ENCODE data around the gene DPH2.

The DPH2 gene

DNA sequence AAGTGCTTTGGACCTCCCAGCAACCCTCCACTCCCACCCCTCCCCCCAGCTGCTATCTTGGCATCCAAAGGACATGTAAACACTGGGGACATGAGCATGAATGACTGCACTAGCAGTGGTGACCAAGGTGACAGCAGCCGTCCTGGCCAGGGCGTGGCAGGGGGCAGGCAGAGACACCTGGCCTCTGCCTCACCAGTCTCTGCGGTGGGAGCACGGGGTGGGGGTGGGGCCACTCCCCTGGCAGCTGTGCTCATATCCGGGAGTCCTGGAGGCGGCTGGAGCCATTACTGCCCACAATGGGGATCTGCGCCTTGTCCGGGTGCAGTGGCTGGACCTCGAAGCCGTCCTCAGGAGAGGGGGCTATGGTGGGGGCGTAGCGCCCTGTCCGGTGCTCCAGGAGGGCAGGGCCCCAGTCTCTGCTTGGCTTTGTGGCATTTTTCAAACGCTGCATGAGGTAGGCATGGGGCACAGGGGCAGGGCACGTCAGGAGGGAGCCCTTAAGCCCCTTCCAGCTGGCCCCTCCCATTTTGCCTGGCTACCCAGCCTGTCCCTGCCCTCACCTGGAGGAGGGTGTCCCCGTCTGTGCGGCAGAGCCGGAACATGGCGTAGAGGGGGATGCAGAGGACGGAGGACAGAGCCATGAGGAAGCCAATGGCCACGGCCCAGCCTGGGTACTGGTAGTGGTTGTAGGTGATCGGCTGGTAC lies 27.6 kb downstream of the DPH2 start:
- TF ChIP-seq, protein P1, sequence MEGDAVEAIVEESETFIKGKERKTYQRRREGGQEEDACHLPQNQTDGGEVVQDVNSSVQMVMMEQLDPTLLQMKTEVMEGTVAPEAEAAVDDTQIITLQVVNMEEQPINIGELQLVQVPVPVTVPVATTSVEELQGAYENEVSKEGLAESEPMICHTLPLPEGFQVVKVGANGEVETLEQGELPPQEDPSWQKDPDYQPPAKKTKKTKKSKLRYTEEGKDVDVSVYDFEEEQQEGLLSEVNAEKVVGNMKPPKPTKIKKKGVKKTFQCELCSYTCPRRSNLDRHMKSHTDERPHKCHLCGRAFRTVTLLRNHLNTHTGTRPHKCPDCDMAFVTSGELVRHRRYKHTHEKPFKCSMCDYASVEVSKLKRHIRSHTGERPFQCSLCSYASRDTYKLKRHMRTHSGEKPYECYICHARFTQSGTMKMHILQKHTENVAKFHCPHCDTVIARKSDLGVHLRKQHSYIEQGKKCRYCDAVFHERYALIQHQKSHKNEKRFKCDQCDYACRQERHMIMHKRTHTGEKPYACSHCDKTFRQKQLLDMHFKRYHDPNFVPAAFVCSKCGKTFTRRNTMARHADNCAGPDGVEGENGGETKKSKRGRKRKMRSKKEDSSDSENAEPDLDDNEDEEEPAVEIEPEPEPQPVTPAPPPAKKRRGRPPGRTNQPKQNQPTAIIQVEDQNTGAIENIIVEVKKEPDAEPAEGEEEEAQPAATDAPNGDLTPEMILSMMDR (conservative IDR thresholded peaks at IDR 0.05): no peak
- no peak for TF ChIP-seq ZFX (IDR thresholded peaks at IDR 0.05)

DNA sequence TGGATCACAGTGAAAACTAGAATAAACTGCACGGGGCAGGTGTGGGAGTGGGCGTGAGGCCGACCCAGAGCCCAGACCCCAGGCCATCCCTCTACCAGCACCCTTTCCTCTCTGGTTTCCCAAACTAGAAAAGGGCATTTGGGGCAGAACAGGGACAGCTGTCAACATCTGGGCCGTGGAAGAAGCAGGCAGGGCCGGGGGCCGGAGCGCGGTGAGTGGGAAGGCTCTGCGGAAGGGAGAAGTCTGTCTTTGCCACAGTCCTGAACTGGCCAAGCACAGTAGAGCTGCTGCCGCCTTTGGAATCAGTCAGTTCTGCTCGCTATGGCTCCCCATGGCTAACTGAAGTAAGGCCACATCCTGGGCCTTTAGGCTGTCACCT lies 28.2 kb downstream of the DPH2 start:
- TF ChIP-seq ZFX (IDR thresholded peaks at IDR 0.05): no peak
- TF ChIP-seq, protein P1 (conservative IDR thresholded peaks at IDR 0.05): no peak
- no peak overlapping the region for H3K27ac ChIP-seq

More for the DNA sequence above, 27.6 kb downstream of the DPH2 start:
- no peak overlapping the region for H3K27ac ChIP-seq

DNA sequence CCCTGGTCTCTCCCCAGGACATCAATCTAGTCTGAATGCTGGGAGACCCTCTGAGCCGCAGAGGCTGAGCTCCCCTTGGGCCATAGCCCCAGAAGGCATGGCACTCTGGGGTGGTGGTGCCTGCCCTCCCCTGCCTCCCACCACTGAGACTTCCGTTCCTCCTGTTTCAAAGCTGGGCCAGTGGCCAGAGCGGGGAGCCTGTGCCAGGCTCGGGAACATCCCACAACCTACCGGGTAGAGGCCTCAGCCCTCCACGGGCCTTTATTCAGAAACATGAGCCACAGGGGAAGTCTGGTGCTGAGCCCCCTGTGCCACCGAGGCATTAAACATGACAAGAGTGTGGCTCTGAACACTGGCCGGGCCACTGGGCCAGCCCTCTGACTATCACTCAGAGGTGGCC lies 29.6 kb downstream of the DPH2 start:
- H3K27ac ChIP-seq: no peak overlapping the region
- TF ChIP-seq, protein P1 (conservative IDR thresholded peaks at IDR 0.05): no peak
- TF ChIP-seq ZFX (IDR thresholded peaks at IDR 0.05): no peak

DNA sequence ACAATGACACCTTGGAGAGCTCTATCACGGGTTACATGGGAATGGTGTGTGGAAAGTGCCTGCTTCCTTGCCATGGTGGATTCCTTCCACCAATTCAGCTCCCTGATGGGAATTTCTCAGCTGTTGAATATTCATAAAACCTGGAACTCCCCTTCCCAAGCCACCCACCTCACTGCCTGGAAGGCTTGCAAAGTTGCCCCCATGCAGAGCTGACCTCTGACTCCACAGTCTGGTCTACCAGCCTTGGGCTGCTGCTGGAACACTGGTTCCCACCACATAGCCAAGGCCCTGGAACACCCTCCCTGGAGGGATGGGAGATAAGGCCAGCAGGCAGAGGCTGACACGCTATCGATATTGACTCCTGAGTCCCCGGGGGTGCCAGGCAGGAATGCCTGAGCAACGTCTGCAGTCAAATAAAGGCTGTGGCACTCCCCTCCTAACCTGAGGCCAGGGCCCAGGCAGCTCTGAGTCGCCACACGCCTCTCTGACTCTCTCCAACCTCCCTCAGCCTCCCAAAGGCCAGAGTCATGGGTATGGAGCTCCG lies 30.4 kb downstream of the DPH2 start:
- TF ChIP-seq ZFX (IDR thresholded peaks at IDR 0.05): no peak
- TF ChIP-seq, protein P1 (conservative IDR thresholded peaks at IDR 0.05): no peak
- H3K27ac ChIP-seq: no peak overlapping the region

DNA sequence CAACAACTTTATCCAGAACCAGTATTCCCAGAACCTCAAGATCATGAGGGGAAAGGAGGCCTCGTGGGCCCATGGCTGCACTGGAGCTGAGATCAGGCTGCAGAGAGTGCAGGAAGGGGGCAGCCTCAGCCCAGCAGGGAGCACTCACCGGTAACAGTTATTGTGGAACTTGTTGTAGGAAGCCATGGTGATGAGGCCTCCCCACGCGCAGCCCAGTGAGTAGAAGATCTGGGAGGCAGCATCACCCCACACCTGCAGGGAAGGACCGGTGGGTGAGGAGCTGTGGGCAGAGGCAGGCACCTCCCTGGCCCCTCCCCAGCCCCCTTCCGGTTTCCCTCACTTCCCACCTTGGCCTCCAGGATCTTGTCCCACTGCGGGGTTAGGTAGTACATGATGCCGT lies 32.4 kb downstream of the DPH2 start:
- H3K27ac ChIP-seq: no peak overlapping the region
- TF ChIP-seq, protein P1 (conservative IDR thresholded peaks at IDR 0.05): no peak
- TF ChIP-seq ZFX (IDR thresholded peaks at IDR 0.05): no peak

DNA sequence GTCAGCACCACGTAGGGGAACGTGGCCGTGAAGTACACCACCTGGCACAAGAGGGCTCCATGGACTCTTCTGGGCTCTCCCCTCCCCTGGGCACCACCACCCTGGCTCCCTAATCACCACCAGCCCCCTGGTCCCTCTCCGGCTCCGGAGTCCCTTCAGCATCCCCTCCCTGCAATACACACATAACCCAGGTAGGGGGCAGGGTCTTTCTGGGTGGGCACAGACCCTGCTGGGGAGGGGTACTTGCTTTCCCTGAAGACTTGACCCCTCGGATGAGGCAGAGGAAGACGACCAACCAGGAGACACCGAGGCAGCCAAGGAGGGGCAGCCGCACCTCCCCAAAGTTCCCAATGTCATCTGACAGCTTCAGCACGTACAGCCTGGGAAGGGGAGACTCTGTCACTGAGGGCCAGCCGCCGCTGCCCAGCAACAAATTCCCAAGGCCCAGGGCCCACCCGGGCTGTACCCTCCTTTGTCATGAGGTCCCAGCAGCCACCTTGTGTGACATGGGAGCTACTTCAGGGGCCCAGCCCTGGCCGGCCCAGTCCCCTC lies 32.9 kb downstream of the DPH2 start:
- TF ChIP-seq, protein P1 (conservative IDR thresholded peaks at IDR 0.05): no peak; the same call in 1 of the 2 replicates
- no peak for TF ChIP-seq ZFX (IDR thresholded peaks at IDR 0.05)
- no peak overlapping the region for H3K27ac ChIP-seq

DNA sequence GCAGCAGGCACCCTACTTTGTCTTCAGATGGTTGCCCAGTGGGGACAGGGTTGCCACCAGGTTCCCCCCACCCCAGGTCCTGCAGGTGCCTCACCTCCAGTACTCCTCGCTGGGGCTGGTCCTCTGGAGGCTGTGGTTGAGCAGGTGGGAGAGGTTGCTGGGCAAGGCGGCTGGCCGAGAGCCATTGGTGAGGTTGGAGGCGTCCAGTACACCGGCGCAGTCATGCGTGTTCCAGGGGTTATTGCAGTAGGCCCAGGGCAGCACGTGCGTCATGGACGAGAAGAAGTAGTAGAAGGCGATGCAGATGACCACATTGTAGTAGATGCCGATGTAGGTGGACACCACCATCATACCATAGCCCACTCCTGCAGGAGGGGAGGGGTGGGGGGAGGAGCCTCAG lies 38.4 kb downstream of the DPH2 start:
- no peak overlapping the region for H3K27ac ChIP-seq
- no peak for TF ChIP-seq ZFX (IDR thresholded peaks at IDR 0.05)
- TF ChIP-seq, protein P1 (conservative IDR thresholded peaks at IDR 0.05): no peak
